WERI-Rb-1 (cell line): Measurements from ENCODE around the gene PGS1.

Experiments
- DNase-seq: peaks from one replicate; pipeline ENCODE4 v3.0.0-alpha.2; 2020
- H3K27ac ChIP-seq: fragments of 250-450 bp; sonication (Bioruptor Pico); 2 replicates; pipeline ENCODE4 v1.5.1; 2020; ENCODE audit warnings: mild to moderate bottlenecking, moderate library complexity
- H3K27me3 ChIP-seq: fragments of 250-450 bp; sonication (Bioruptor Pico); 2 replicates; pipeline ENCODE4 v1.5.1; 2021; ENCODE audit warnings: mild to moderate bottlenecking, low read depth, moderate library complexity; ENCODE audit not compliant: insufficient read depth, severe bottlenecking
- H3K36me3 ChIP-seq: fragments of 250-450 bp; sonication (Bioruptor Pico); 2 replicates; pipeline ENCODE4 v1.5.1; 2020; ENCODE audit warnings: mild to moderate bottlenecking, moderate library complexity
- H3K4me3 ChIP-seq: 2 replicates; pipeline ENCODE4 v1.5.1; 2011; ENCODE audit warnings: low read depth, mild to moderate bottlenecking, control low read depth, low read length
- H3K9me3 ChIP-seq: fragments of 250-450 bp; sonication (Bioruptor Pico); 2 replicates; pipeline ENCODE4 v1.5.1; 2021; ENCODE audit warnings: mild to moderate bottlenecking, moderate library complexity; ENCODE audit not compliant: severe bottlenecking
- CTCF ChIP-seq: IDR thresholded peaks from 2 replicates; pipeline ENCODE4 v1.5.1; 2011; ENCODE audit warnings: low read depth, mild to moderate bottlenecking, control low read depth, inconsistent platforms, low read length

PGS1 gene

GRCh38 chr17:78381601-78382232 is 3.3 kb downstream of the PGS1 start:
- no peak for DNase-seq
- no peak for TF ChIP-seq CTCF
- Histone ChIP-seq H3K4me3 (no peak overlapping the region), H3K27me3 (no peaks in the 10 kb centered on the region), H3K36me3 (peaks cover 36% of the 10 kb centered on the region), H3K27ac (no peak overlapping the region), H3K9me3 (no peaks in the 10 kb centered on the region)

GRCh38 chr17:78383725-78384471 is 5.4 kb downstream of the PGS1 start:
- Histone ChIP-seq H3K9me3 (no peaks in the 10 kb centered on the region), H3K36me3 (peaks cover 32% of the 10 kb centered on the region), H3K27me3 (no peaks in the 10 kb centered on the region), H3K27ac (no peak overlapping the region), H3K4me3 (no peak overlapping the region)
- DNase-seq, result no peak
- TF ChIP-seq CTCF, result no peak

GRCh38 chr17:78384479-78385175 is 6.2 kb downstream of the PGS1 start:
- DNase-seq, result no peak
- no peak overlapping the region for H3K4me3 ChIP-seq
- H3K36me3 ChIP-seq, result peaks cover 31% of the 10 kb centered on the region
- no peak overlapping the region for H3K27ac ChIP-seq
- H3K27me3 ChIP-seq, result no peaks in the 10 kb centered on the region
- H3K9me3 ChIP-seq, result no peaks in the 10 kb centered on the region
- TF ChIP-seq CTCF, result no peak

GRCh38 chr17:78387977-78388941 is 9.8 kb downstream of the PGS1 start:
- no peak for DNase-seq
- H3K36me3 ChIP-seq, result peaks cover 26% of the 10 kb centered on the region
- no peak overlapping the region for H3K4me3 ChIP-seq
- no peaks in the 10 kb centered on the region for H3K9me3 ChIP-seq
- H3K27me3 ChIP-seq, result no peaks in the 10 kb centered on the region
- no peak for TF ChIP-seq CTCF
- no peak overlapping the region for H3K27ac ChIP-seq

GRCh38 chr17:78390241-78391050 is 12.0 kb downstream of the PGS1 start:
- no peaks in the 10 kb centered on the region for H3K27me3 ChIP-seq
- no peaks in the 10 kb centered on the region for H3K9me3 ChIP-seq
- TF ChIP-seq CTCF, result no peak; the same call in 1 of the 2 replicates
- DNase-seq, result peak; percentile 53
- H3K36me3 ChIP-seq, result peaks cover 25% of the 10 kb centered on the region
- no peak overlapping the region for H3K27ac ChIP-seq
- H3K4me3 ChIP-seq, result no peak overlapping the region
